Activated CD4-positive, alpha-beta T cell treated with anti-CD3 and anti-CD28 coated beads, Interleukin-10, Interleukin-2, amounts not matched to agents 100 ng/mL and 50 ng/mL, durations not matched to agents 16 hours and 8 hours (primary cell): ENCODE data around the gene ITPR1.

Experiments
- DNase-seq: peaks from one replicate; pipeline ENCODE4 v3.0.0-alpha.2; 2020

ITPR1 gene

DNA sequence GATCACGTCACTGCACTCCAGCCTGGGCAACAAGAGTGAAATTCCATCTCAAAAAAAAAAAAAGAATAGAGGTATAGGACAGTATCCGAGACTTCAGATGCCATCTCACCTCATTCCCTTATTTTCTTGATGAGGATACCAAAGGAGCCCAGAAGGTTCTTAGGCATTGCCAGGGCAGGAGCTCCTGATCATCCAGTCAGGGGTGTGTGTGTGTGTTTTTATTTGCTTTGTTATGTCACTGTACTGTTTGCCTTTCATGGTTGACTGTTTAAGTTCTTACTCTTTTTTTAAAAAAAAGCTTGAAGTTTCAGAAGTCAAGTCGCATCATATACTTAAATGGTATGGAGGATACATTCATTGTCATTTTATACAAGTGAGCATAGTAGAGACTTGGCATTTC, 346.1 kb downstream of the ITPR1 start:
- DNase-seq = no peak

DNA sequence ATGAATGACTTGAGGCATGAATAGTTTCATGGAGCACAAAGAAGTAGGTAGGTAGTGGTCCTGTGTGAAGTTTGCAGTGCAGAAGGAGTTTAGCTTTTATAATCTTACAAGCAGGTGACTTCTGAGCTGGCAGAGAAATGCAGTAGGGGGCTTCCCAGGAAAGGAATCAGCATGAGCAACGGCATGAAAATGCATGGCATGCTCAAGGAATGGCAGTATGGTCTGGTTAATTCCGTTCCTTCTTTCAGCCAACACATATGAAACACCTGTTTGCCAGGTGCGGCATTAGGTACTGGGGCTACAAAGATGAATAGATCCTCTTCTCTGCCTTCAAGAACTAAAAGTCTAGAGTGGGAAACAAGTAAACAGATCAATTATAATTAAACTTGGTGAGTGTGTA, 348.1 kb downstream of the ITPR1 start:
- no peak for DNase-seq

DNA sequence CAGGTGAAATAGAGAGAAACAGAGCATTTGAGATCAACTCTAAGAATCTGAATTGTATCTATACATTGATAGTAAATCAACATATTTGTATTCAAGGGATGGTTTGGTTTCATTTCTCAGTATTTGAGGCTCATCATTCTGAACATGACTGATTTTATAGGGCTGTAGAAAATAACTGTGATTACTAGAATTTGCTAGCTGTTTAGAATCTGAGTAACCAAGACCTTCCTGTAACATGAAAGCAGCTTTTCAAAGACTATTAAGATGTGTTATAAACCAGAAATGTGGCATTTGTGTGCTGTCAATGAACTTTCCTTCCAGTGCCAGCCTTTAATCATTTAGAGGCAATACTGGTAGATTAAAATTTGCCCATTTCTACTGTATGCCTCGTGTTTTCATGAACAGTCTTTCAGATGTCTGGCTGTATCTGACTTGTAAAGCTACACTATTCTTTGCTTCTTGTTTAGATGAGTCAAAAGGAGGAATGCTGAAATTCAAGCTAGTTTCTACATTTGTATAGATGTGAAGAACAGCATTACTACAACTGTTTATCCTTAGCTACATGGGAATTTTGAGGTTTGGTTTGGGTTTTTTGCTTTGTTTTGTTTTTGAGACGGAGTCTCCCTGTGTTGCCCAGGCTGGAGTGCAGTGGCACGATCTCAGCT, 348.8 kb downstream of the ITPR1 start:
- no peak for DNase-seq

DNA sequence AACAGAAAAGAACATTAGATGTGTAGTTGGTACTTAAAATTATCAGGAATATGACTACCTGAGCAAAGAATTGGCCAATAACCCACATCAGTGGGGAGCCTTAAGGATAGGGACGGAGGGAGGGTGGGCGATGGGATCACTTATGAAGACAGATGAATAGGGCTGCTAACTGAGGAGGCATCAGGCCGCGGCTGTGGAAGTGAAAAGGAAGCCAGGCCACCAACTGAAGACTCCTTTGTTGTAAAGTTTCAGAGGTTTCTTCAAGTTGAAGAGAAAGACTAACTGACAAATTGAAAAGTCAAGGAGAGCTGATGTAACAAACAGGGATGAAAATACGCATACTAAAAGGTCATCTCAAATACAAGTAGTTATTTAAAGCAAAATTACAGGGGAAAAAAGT, 350.5 kb downstream of the ITPR1 start:
- DNase-seq = no peak

DNA sequence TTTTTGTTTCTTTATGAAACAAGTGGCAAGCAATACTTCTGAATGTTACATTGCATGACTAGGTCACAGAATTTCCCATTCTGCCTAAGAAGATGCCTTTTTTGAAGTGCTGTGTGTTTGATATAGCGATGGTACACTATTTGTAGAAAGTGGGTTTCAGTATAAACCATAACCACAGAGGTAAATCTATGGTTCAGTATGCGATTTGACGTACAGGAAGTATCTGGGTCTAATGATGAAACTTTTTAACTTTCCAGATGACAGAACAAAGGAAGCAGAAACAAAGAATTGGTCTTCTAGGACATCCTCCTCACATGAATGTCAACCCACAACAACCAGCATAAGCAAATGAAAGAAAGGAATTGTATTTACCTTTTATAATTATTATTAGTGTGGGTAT, 352.7 kb downstream of the ITPR1 start:
- DNase-seq = peak; percentile 89

DNA sequence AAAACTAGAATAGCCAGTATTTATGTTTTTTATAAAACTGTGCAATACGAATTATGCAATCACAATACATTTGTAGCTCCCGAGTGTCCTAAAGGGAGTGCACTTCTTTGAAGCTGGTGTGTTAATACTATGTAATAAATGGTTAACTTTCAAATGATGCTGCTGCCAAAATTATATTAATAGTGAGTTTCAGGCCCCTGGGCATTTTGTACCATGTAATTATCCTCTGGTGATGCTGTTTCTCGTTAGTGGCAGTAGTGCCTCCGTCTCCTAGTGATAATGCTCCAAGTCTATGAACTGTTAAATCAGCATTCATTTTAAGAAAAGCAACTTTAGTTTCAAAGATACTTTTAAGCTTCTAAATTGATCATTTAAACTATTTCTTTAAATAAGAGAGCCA, 353.4 kb downstream of the ITPR1 start:
- DNase-seq = no peak

DNA sequence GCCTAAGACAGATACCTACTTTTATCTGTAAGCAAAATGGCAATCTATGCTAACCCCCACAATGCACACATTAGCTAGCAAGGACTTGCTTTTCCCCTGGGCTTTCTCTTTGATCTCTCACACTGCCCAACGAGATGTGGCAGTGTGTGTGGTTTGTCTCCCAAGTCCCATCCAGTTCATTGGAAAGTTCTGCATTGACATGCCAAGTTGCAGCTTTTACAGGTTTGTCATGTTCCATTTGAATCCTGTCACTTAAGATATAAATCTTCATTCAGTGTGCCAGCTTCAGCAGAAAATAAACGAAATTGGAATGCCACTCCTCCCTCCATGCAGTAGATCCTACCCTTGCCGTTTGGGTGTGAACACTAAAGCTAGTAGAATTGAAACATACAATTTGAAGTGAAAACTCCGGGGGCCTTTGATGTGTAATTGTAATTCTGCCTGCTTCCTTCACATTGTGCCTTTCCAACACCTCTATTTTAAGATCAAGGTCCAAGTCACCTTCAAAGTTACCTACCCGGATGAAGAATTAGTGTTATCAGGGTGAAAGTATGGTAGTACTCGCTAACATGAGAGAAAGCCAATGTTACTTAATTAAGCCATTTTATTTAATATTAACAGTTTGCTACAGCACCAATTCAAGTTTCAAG, 355.2 kb downstream of the ITPR1 start:
- no peak for DNase-seq

DNA sequence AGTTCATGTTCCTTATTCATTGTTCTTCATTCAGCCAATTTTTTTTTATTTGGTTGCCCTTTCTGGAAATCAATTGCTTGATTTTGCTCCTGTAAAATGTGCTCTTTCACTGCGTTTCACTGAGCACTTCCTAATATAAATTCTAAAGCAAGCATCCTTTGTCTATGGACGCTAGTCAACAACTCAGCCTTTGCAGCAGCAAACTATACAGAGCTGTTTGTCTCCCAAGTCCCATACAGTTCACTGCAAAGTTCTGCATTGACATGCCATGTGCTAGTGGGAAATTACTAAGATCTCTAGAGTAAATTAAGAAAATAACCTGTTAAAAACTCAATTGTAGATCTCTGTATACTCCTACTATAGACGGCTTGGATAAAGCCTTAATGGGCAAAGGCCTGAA, 356.0 kb downstream of the ITPR1 start:
- DNase-seq = no peak

DNA sequence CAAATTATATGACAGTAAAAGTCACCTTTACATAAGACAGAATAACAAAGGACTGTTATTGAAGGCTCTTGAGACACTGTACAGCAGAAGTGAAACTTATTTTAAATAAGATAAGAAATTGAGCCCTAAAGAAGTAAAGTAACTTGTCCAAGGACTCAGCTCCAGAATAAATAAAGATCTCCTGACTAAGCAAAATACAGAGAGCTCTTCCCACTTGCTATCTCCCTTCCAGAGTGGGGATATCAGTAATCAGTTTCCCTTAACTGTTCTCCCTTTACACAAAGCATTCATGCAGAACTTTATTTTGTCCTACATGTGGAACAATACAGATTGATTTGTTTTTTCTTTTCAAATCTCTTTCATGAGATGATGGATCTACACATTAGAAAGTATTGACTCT, 356.6 kb downstream of the ITPR1 start:
- DNase-seq = no peak

DNA sequence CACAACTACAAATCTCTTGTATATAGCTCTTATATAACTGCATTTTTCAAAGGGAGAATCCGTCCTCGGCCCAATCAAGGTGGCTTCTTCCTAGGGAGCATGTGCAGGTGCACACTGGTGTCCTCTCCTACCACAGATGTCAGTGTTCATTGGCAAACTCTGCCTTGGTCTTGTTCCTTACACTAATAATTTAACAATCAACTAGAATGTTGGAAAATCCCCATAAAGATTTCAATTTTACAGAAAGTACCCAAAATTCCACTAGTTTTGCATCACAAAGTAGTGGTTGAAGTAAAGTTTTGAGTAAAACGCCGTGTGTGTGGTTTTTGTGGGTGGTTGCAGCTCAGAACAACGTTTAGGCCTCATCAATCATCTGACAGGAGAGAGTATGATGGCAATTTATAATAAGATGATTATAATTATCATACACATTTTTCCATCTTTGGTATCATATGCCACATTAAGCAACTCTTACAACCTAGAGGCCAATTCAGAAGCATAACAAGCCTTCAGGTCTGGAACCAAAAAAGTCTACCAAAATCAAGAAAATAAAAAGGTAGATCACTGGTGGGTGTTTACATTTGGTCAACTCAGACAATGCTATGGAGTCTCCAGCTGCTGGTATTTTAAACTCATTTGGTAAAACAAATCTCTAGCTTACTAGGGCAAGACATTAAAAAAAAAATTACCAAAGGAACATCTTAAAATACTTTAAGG, 357.2 kb downstream of the ITPR1 start:
- DNase-seq = peak; percentile 88

DNA sequence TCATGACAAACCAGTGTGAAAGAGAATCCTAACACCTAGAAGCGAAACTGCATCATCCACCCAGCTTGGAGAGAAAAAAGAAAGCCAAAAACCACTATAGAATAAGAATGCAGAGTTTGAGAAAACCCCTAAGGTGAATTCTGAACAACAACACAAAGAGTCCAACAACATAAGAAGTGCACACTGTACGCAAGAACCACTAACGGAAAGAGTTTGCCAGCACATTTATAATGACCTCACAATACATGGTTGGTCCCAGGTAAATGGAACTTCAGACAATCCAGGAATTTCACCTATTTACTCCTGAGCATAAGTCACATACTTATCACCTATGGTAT, 357.7 kb downstream of the ITPR1 start:
- peak; percentile 85 for DNase-seq

DNA sequence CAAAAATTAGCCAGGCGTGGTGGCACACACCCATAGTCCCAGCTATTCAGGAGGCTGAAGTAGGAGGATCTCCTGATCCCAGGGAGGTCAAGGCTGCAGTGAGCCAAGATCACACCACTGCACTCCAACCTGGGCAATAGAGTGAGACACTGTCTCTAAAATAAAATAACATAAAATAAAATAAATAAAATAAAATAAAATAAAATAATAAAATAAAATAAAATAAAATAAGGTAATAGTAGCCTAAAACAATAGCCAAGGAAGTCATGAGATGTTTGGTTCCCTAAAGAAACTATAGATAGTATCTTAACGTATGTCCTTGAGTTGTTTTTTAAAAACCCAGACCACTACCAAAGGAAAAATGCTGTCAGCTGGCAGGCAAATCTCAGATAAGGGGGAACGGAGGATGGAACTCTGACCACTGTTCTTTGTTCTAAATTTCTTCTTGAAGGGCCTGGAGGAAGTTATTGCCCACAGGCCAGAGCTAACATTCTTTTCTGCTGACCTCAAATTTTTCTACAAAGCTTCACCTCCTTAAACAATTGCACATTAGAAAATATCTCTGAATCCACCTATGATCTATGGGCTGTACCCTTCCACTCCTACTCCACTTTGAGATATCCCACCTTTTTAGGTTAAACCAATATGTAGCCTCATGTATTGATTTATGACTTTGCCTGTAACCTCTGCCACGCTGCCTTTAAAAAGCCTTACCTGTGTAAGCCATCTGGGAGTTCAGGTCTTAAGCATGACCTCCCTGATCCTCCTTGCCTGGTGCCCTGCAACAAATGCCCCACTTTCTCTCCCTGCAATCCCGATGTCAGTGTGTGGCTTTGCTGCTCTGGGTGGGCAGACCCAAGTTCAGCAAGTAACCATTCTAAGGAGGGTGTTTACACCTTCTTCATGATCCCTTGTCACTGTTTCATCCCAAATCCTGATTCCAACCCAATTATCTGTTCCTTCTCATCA, 359.9 kb downstream of the ITPR1 start:
- no peak for DNase-seq

DNA sequence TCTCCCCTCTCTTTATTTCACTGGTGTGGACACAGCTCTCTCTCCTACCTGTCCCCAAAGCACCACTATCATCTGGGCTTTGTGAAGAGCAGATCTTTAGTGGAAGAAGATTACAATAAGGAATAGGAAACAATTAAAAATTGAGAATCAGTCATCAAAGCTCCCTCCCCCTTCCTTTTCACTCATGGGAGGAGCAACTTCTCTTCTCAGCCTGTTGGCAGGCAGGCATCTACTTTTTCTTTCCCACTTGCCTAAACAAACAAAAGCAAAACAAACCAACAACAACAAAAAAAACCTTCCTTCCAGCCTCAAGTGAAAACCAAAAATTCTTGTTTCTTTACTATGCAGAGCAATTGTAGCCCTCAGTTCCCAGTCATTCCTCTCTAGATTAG, 360.6 kb downstream of the ITPR1 start:
- no peak for DNase-seq

DNA sequence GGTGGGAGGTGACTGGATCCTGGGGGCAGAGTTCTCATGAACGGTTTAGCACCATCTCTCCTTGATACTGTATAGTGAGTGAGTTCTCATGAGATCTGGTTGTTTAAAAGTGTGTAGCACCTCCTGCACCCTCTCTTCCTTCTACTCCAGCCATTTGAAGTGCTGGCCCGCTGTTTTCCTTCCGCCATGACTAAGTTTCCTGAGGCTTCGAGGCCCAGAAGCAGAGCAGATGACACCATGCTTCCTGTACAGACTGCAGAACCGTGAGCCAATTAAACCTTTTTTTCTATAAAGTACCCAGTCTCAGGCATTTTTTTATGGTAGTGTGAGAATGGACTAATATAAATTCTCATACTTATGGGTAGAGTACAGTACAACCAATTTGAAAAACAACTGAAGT, 362.5 kb downstream of the ITPR1 start:
- DNase-seq = no peak

DNA sequence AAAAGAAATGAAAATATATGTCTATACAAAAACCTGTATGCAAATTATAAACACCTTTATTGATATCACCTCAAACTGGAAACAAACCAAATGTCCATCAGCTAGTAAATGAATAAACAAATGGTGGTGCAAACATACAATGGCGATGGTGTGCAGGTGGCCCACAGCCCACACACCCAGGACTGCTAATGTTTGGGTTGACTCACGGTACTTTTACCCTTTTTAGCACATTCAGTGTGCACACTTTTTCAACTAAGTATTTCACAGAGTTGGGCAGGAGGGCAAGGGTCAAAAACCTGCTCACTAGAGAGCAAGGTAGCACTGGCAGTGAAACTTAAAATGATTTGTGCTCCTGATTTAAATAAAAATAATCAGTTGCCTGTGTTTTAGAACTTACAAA, 363.0 kb downstream of the ITPR1 start:
- DNase-seq = no peak

DNA sequence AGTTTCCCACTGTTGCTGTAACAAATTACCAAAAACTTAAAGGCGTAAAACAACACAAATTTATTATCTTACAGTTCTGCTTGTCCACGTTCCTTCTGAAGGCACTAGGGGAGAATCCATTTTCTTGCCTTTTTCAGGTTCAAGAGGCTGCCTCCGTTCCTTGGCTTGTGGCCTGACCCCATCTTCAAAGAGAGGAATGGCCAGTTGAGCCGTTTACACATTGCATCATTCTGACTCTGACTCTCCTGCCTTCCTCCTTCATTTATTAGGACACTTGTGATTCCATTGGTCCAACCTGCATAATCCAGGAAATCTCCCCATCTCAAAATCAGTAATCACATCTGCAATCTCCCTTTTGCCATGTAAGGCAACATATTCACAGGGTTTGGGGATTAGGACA, 363.4 kb downstream of the ITPR1 start:
- DNase-seq = no peak

DNA sequence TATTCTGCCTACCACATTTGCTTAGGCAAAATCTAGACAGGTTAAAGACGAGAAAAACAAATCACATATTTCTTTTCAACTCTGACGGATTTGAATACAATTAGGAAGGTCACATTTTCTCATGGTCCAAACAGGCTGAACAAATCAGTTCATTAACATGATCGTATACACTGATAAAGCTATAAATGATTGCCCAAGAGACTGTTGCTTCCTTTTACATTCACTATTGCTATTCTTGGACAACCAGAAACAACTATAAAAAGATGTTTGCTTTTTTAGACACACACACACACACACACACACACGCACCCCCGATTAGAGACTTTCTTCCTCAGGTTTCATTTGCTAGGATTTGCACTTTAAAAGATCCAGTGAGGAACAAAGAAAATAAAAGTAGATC, 363.8 kb downstream of the ITPR1 start:
- no peak for DNase-seq

DNA sequence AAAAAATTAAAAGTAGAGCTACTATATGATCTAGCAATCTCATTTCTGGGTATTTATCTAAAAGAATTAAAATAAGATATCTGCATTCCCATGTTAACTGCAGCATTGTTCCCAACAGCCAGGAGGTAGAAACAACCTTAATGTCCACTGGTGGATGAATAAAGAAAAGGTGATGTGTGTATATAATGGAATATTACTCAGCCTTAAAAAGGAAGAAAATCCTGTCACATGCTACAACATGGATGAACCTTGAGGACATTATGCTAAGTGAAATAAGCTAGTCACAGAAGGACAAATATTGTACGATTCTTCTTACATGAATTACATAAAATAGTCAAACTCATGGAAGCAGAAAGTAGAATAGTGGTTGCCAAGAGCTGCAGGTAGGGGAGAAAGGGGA, 366.6 kb downstream of the ITPR1 start:
- no peak for DNase-seq

DNA sequence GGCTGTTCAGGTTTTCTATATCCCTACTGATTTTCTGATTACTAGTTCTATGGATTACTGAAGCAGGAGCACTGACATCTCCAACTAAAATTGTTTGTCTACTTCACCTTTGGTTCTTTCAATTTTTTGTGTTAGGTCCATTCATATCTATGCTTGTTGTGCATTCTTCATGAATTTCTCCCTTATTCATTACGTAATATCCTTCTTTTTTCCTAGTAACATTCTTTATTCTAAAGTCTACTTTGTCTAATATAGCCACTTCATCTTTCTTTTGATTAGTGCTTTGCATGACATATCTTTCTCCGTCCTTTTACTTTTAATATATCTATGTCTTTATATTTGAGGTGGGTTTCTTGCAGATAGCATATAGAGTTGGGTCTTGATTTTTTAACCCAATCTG, 369.8 kb downstream of the ITPR1 start:
- DNase-seq = no peak

DNA sequence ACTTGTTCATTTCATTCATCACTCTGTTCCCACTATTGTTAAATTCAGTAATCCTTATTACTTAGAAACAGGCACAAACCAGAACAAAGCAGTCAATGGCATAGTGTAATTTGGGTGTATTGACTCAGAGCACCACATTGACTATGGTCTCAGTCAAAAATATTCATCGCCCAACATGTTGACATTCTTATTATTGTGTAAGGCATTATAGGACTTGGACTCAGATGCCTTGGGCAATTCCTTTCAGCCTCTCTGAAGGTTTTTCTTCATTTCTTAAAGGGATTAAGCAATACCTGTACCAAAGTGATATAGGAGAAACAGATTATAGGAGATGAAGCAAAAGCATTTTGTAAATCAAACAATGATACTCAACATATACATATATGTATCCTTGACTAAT, 371.4 kb downstream of the ITPR1 start:
- no peak for DNase-seq

DNA sequence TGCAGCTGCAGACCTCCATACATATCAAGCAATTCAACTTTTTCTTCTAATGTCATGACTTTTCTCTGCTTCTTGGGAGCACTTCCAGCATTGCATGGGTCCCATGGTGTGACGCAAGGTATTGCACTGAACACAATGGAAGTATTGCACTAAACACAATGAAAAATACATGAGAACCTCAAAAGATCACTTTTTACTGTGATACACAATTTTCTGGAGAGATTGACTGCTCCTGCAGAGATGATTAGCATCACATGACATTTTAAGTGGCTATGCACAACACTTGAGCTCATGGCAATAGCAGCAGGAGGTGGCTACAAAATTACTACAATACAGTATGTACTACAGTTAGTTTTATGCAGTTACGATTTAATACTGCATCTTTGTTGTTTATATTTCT, 372.6 kb downstream of the ITPR1 start:
- DNase-seq = no peak

DNA sequence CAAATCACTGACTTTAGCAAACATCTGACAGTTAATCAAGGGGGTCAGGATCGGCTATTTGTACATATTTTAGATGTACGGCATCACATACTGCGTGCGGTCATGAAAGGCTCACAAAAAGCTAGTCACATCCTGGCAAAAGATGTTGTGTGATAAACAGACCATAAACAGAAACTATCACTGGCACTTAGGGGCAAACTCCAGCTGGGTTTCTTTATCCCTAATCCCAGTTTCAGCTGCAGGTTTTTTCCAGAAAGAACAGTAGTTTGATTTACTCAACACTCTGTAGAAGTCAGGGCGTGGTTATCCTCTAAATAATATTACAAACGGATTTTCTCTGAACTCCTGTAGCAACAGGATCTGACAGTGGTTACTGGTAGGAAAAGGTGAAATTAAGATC, 373.7 kb downstream of the ITPR1 start:
- DNase-seq = peak; percentile 36

DNA sequence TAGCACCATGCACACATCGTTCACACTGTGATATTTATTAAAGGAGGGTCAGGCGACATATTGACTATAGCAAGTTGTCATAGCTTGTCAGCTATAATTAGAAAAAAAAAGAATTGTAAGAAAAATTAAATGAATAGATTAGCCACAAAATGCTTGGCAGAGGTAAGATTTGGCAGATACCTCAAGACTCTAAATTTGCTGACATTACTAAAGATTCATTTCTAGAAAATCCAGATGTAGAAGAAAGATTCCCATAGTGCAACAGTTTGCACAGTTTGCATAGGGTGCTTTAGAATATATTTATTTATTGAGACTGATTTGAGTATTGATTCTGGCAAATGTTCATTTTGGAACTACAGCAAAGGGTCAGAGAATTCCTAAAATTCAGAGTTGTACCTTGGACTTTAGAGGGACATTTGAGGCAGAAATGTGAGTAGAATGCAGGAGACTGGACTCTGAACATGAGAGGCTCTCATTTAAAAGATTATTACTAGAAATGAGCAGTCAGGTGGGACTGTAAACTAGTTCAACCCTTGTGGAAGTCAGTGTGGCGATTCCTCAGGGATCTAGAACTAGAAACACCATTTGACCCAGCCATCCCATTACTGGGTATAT, 384.1 kb downstream of the ITPR1 start:
- no peak for DNase-seq
